ENCODE measurements around the gene SYTL3. TPM values are rescaled to one million over a fixed set of nuclear protein-coding genes. Genes with fewer than 3 reads are reported as not detected.
A peak's percentile ranks its signal among the peaks of the same experiment; 100 is the strongest.
"Not testable (repeated sequence)": the region's sequence is repeated elsewhere in the genome, so short reads cannot be mapped to it uniquely, and the experiment has no call there.

The SYTL3 gene
- total RNA-seq, 2 donors from 2014 or later, result 3.7 to 4.4 TPM

DNA sequence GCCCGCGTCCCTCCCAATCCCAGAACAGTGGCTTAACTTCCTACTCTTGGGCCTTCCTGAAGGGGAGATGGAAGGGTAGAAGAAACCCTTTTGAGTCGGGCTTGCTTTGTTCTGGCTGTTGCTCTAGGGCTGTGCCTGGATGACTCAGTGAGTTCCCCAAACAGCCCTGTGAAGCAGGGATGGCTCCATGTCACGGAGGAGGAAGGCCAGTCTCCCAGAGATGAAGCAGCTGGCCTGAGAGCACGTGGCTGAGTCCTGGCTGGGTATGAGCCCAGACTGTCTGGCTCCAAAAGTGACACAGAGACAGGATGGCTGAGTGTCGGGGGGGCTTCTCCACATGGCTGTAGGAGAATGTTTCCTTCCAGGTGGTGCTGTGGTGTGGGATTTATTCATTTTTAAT lies 4.6 kb downstream of the SYTL3 start:
- ATAC-seq (peak; percentile 91 to 97), DNase-seq (peak; percentile 81)
- intact Hi-C loops (cut with DNase I), result no loop called here

GRCh38 chr6:158654960-158655489 lies 5.2 kb downstream of the SYTL3 start:
- ATAC-seq (peak in 1 of 2 donors; percentile 14), DNase-seq (no peak)
- intact Hi-C loops (cut with DNase I), result no loop called here

GRCh38 chr6:158655569-158656450 lies 6.0 kb downstream of the SYTL3 start:
- intact Hi-C loops (cut with DNase I), result no loop called here
- no peak for DNase-seq
- ATAC-seq, result no peak

DNA sequence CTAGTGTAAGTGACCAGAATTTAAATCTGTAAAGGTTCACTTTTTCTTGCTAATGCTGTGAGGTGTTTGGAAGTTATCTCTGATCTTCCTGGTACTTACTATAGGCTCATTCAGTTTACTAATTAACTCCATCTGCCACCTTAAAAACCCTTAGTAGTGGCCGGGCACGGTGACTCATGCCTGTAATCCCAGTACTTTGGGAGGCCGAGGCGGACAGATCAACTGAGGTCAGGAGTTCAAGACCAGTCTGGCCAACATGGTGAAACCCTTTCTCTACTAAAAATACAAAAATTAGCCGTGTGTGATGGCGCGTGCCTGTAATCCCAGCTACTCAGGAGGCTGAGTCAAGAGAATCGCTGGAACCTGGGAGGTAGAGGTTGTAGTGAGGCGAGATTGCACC lies 7.1 kb downstream of the SYTL3 start:
- ATAC-seq; DNase-seq; intact Hi-C loops (cut with DNase I): not testable (repeated sequence)

DNA sequence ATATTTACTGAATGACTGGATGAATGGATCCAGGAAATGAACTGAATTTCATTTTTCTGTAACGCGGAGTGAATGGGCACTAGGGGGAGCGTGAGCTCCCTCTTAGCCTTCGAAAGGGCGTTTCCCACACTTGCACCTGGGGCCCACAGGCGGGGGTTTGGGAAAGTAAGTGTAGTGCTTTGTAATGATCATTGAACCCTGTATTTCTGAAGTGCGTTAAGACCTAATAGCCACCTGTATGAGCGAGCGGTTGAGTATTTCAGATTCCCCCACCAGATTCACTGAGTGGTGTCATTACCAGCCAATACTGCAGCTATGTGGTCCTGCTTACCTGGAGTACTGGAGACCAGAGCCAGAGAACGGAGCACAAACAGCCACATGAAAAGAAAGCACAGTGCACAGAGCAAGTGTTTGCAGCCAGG lies 10.5 kb downstream of the SYTL3 start:
- intact Hi-C loops (cut with DNase I), result no loop called here
- ATAC-seq (peak in 1 of 2 donors; percentile 33), DNase-seq (no peak)

- intact Hi-C loops (cut with DNase I), result no loop called here
- ATAC-seq (no peak), DNase-seq (no peak)
Measured at GRCh38 chr6:158661156-158661685, 11.4 kb downstream of the SYTL3 start.

GRCh38 chr6:158662607-158662953 lies 12.7 kb downstream of the SYTL3 start:
- ATAC-seq, result no peak
- no peak for DNase-seq
- intact Hi-C loops (cut with DNase I), result no loop called here

- intact Hi-C loops (cut with DNase I), result no loop called here
- DNase-seq, result no peak
- ATAC-seq, result peak; percentile 29 to 56
Measured at GRCh38 chr6:158662954-158663624, 13.2 kb downstream of the SYTL3 start.

DNA sequence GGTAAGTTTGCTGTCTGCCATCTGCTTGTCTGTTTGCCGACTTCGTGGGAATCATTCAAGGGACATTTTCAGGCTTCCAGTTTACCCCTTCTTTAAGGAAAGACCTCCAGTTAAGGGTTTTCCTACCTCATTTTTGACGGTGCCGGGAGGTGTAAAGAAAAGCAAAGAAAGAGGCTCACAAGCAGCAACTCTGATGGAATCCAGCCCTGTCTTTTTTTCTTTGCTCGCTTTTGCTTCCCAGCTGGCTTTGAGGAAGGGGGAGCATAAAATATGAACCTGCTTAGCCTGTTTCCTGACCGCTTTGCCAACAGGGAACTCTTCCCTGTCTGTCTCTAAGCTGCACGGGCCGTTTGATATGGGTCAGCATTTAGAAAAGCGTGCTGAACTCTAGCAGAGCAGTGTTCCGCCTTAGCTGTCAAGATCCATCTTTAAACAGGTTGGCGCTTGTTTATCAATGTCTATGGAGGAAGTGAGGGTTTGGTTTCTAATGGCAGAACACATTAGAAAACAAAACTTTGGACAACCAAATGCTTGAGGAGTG lies 13.8 kb downstream of the SYTL3 start:
- DNase-seq, result no peak
- intact Hi-C loops (cut with DNase I), result no loop called here
- peak in 1 of 2 donors; percentile 42 for ATAC-seq

- intact Hi-C loops (cut with DNase I), result no loop called here
- DNase-seq (no peak), ATAC-seq (no peak)
Measured at GRCh38 chr6:158665332-158665731, 15.5 kb downstream of the SYTL3 start.

DNA sequence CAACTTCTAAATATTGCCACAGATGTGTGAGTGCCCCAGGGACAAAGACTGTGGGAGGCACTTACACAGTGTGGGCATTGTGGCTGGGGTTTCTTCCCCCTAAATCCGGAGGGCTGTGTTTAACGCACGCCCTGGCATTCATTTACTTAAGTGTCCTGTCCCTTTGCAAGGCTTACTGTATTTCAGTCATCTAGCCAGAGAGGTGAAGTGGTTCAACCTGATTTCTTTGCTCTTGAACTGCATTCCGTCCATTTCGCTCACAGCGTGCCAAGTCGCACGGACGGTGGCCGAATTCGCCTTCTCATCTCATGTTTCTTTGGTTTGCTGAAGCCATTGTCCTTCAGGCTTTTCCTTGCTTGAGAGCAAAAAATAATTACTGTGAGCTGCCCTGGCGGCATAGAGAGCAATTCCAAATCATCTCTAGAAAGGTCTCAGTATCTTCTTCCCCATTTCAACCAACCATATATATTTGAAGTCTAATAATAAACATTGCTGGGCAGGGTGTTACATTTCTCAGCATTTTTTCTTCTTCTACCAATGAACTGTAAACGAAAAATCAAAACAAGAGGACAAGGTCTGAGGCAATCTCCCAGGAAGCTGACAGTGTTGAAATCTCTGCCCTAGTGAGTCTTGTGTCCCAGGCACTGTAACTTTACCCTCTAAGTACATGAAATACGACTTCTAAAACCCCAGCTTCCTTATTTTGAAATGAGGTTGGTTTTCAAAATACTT lies 16.9 kb downstream of the SYTL3 start:
- intact Hi-C loops (cut with DNase I), result no loop called here
- DNase-seq (no peak), ATAC-seq (peak; percentile 75 to 77)

GRCh38 chr6:158667360-158667981 lies 17.6 kb downstream of the SYTL3 start:
- DNase-seq, result no peak
- no peak for ATAC-seq

GRCh38 chr6:158668707-158669103 lies 18.9 kb downstream of the SYTL3 start:
- intact Hi-C loops (cut with DNase I), result no loop called here
- DNase-seq, result no peak
- no peak for ATAC-seq

More at GRCh38 chr6:158667360-158667981, 17.6 kb downstream of the SYTL3 start:
- intact Hi-C loops (cut with DNase I), result no loop called here

DNA sequence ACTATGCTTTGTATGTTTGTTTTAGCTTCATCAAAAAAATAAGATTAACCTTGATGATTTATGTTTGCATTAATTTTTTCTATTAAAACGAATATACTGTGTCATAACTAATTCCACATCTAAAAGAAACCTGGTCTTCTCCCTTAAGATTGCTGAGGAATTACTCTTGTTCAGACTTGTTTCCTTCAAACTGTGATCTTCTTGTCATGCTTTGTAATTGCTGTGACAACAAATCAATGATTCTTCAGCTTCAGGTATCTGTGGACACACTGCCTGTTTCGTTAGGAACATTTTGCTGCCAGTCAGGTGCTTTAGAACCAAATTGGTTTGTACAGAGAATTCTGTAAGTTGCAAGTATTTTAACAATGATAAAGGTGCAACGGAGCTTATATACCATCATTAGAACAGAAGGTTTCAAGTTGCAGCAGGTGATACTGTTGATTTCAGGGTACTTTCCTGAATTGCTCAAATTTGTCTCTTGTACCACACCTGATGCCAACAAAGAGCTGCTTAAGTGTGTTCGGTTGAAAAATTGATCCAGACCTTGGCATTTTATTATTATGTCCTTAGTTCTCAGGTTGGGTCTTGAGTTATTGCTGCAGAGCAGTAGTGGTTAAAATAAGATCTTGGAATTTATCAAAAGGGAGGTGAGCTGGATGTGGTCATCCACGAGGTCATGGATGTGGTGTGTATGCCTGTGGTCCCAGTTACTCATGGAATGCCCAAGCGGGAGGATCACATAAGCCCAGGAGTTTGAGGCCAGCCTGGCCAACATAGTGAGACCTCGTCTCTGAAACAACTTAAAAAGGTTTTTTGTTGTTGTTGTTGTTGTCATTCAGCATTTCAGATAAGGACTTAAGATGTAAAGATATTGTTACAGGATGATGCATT lies 19.5 kb downstream of the SYTL3 start:
- intact Hi-C loops (cut with DNase I), result no loop called here
- ATAC-seq (no peak), DNase-seq (no peak)

GRCh38 chr6:158672119-158672518 lies 22.3 kb downstream of the SYTL3 start:
- DNase-seq; ATAC-seq; intact Hi-C loops (cut with DNase I): not testable (repeated sequence)

DNA sequence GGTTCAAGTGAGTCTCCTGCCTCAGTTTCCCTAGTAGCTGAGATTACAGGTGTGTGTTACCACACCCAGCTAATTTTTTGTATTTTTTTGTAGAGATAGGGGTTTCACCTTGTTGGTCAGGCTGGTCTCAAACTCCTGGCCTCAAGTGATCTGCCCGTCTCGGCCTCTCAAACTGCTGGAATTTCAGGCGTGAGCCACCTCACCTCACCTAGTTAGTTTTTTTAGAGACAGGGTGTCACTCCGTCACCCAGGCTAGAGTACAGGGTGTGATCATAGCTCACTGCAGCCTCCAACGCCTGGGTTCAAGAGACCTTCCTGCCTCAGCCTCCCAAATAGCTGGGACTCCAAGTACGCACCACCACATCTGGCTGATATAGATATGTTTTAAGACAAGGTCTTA lies 22.9 kb downstream of the SYTL3 start:
- intact Hi-C loops (cut with DNase I), result no loop called here
- ATAC-seq (no peak), DNase-seq (no peak)

- DNase-seq (no peak), ATAC-seq (no peak)
- intact Hi-C loops (cut with DNase I), result no loop called here
Measured at GRCh38 chr6:158674342-158675131, 24.7 kb downstream of the SYTL3 start.

Measured in left cardiac atrium (tissue), 4 donors.